MM.1S (cell line): ENCODE measurements around the gene TLR6.

Source experiments
- DNase-seq: peaks from one replicate; pipeline ENCODE4 v3.0.0-alpha.2; 2015
- H2AFZ ChIP-seq: fragments of 300-600 bp; sonication (generic); 2 replicates; pipeline ENCODE4 v1.6.0; 2016; ENCODE audit warnings: antibody characterized with exemption, low read length
- H3F3A ChIP-seq: fragments of 300-600 bp; sonication (generic); 2 replicates; pipeline ENCODE4 v1.6.1; 2016; ENCODE audit warnings: mild to moderate bottlenecking, antibody characterized with exemption, low read length, moderate library complexity, mixed read lengths; ENCODE audit not compliant: insufficient read depth
- H3K27ac ChIP-seq: fragments of 300-600 bp; sonication (generic); 2 replicates; pipeline ENCODE4 v1.5.1; 2016; ENCODE audit warnings: mild to moderate bottlenecking, low read length
- H3K27me3 ChIP-seq: fragments of 300-600 bp; sonication (generic); replicated peaks from 2 replicates; pipeline ENCODE4 v1.6.0; 2016; ENCODE audit warnings: low read length; ENCODE audit not compliant: insufficient read depth
- H3K36me3 ChIP-seq: fragments of 300-600 bp; sonication (generic); replicated peaks from 2 replicates; pipeline ENCODE4 v1.6.1; 2016; ENCODE audit warnings: mild to moderate bottlenecking, low read length, mixed read lengths; ENCODE audit not compliant: insufficient read depth
- H3K4me1 ChIP-seq: fragments of 300-600 bp; sonication (generic); 2 replicates; pipeline ENCODE4 v1.6.1; 2016; ENCODE audit warnings: low read length, mixed read lengths
- H3K4me2 ChIP-seq: fragments of 300-600 bp; sonication (generic); 2 replicates; pipeline ENCODE4 v1.6.0; 2016; ENCODE audit warnings: low read depth, low read length
- H3K4me3 ChIP-seq: fragments of 300-600 bp; sonication (generic); 2 replicates; pipeline ENCODE4 v1.5.1; 2016; ENCODE audit warnings: low read length, mixed read lengths
- H3K79me2 ChIP-seq: fragments of 300-600 bp; sonication (generic); 2 replicates; pipeline ENCODE4 v1.6.1; 2016; ENCODE audit warnings: mixed run types, low read length, mixed read lengths
- H3K9ac ChIP-seq: fragments of 300-600 bp; sonication (generic); 2 replicates; pipeline ENCODE4 v1.6.1; 2016; ENCODE audit warnings: low read length, mixed read lengths
- H3K9me2 ChIP-seq: fragments of 300-600 bp; sonication (generic); replicated peaks from 2 replicates; pipeline ENCODE4 v1.6.1; 2016; ENCODE audit warnings: mild to moderate bottlenecking, low read length, mixed read lengths; ENCODE audit not compliant: insufficient read depth
- H3K9me3 ChIP-seq: fragments of 300-600 bp; sonication (generic); replicated peaks from 2 replicates; pipeline ENCODE4 v1.6.1; 2016; ENCODE audit warnings: mild to moderate bottlenecking, low read length, mixed read lengths; ENCODE audit not compliant: insufficient read depth
- H4K20me1 ChIP-seq: fragments of 300-600 bp; sonication (generic); 2 replicates; pipeline ENCODE4 v1.6.1; 2016; ENCODE audit warnings: mild to moderate bottlenecking, low read length, moderate library complexity, mixed read lengths; ENCODE audit not compliant: insufficient read depth
- CTCF ChIP-seq: fragments of 300-600 bp; sonication (generic); IDR thresholded peaks from 2 replicates; pipeline ENCODE4 v1.5.1; 2016; ENCODE audit warnings: antibody characterized with exemption, low read length, mixed read lengths
- EZH2 ChIP-seq: fragments of 300-600 bp; sonication (generic); optimal IDR thresholded peaks from 2 replicates; pipeline ENCODE3; 2017; ENCODE audit warnings: low read depth, mild to moderate bottlenecking, antibody characterized with exemption, low read length, mixed read lengths
- EZH2phosphoT487 ChIP-seq: fragments of 300-600 bp; sonication (generic); IDR thresholded peaks from 2 replicates; pipeline ENCODE4 v1.6.1; 2018; ENCODE audit warnings: antibody characterized with exemption, low read length

Gene TLR6

GRCh38 chr4:38855466-38855865 is 1.2 kb downstream of the TLR6 start:
- H3K27me3 ChIP-seq, result no peaks in the 10 kb centered on the region
- no peak for DNase-seq
- H2AFZ ChIP-seq, result peak overlapping the region; percentile 20
- peak overlapping the region; percentile 62 for H3K9ac ChIP-seq
- peak overlapping the region; percentile 51 for H3K4me3 ChIP-seq
- H4K20me1 ChIP-seq, result no peaks in the 10 kb centered on the region
- H3K4me2 ChIP-seq, result peak overlapping the region; percentile 68
- no peak for TF ChIP-seq EZH2
- TF ChIP-seq EZH2phosphoT487, result no peak
- TF ChIP-seq CTCF, result no peak
- peaks cover 21% of the 10 kb centered on the region for H3K4me1 ChIP-seq
- H3K9me2 ChIP-seq, result no peaks in the 10 kb centered on the region
- H3K36me3 ChIP-seq, result no peaks in the 10 kb centered on the region
- H3F3A ChIP-seq, result peaks cover 25% of the 10 kb centered on the region; the same call in 1 of the 2 replicates
- H3K79me2 ChIP-seq, result peaks cover 15% of the 10 kb centered on the region
- no peaks in the 10 kb centered on the region for H3K9me3 ChIP-seq
- H3K27ac ChIP-seq, result peak overlapping the region; percentile 64; the same call in 1 of the 2 replicates

- no peak overlapping the region for H2AFZ ChIP-seq
- H3K79me2 ChIP-seq, result no peaks in the 10 kb centered on the region
- H3K27me3 ChIP-seq, result no peaks in the 10 kb centered on the region
- H3K36me3 ChIP-seq, result no peaks in the 10 kb centered on the region
- H3K9me2 ChIP-seq, result no peaks in the 10 kb centered on the region
- H4K20me1 ChIP-seq, result no peaks in the 10 kb centered on the region
- no peaks in the 10 kb centered on the region for H3K4me1 ChIP-seq
- TF ChIP-seq EZH2phosphoT487 (no peak), EZH2 (no peak), CTCF (no peak)
- H3K4me2 ChIP-seq, result no peak overlapping the region
- no peak overlapping the region for H3K4me3 ChIP-seq
- H3K27ac ChIP-seq, result no peak overlapping the region
- H3F3A ChIP-seq, result no peaks in the 10 kb centered on the region
- DNase-seq, result no peak
- no peaks in the 10 kb centered on the region for H3K9me3 ChIP-seq
- H3K9ac ChIP-seq, result no peak overlapping the region
Observed at GRCh38 chr4:38846015-38846414, 10.6 kb downstream of the TLR6 start.

- H3K27ac ChIP-seq, result no peak overlapping the region
- H3K9me3 ChIP-seq, result no peaks in the 10 kb centered on the region
- no peaks in the 10 kb centered on the region for H3K27me3 ChIP-seq
- no peak overlapping the region for H3K9ac ChIP-seq
- H3K4me3 ChIP-seq, result no peak overlapping the region
- H3K4me2 ChIP-seq, result no peak overlapping the region
- H3K4me1 ChIP-seq, result no peaks in the 10 kb centered on the region
- H3K36me3 ChIP-seq, result no peaks in the 10 kb centered on the region
- DNase-seq, result no peak
- H2AFZ ChIP-seq, result no peak overlapping the region
- no peaks in the 10 kb centered on the region for H3F3A ChIP-seq
- H3K9me2 ChIP-seq, result no peaks in the 10 kb centered on the region
- no peaks in the 10 kb centered on the region for H3K79me2 ChIP-seq
- no peaks in the 10 kb centered on the region for H4K20me1 ChIP-seq
- TF ChIP-seq EZH2 (no peak), CTCF (no peak), EZH2phosphoT487 (no peak)
Observed at GRCh38 chr4:38842994-38843393, 13.6 kb downstream of the TLR6 start.
